GM12865 (cell line): Measurements from ENCODE around the gene APOB.

Source experiments
- DNase-seq: peaks from one replicate; pipeline ENCODE4 v3.0.0; 2010; ENCODE audit warnings: low read depth
- H3K4me3 ChIP-seq: 2 replicates; pipeline ENCODE4 v1.5.1; 2011; ENCODE audit warnings: mild to moderate bottlenecking, low read depth, low read length, control low read depth
- TF ChIP-seq, protein P1 (sequence below): IDR thresholded peaks from 2 replicates; pipeline ENCODE4 v1.5.1; 2011; ENCODE audit warnings: low read length, control low read depth, low read depth, inconsistent platforms; ENCODE audit not compliant: insufficient read depth; ENCODE audit errors: missing control alignments

APOB gene

DNA sequence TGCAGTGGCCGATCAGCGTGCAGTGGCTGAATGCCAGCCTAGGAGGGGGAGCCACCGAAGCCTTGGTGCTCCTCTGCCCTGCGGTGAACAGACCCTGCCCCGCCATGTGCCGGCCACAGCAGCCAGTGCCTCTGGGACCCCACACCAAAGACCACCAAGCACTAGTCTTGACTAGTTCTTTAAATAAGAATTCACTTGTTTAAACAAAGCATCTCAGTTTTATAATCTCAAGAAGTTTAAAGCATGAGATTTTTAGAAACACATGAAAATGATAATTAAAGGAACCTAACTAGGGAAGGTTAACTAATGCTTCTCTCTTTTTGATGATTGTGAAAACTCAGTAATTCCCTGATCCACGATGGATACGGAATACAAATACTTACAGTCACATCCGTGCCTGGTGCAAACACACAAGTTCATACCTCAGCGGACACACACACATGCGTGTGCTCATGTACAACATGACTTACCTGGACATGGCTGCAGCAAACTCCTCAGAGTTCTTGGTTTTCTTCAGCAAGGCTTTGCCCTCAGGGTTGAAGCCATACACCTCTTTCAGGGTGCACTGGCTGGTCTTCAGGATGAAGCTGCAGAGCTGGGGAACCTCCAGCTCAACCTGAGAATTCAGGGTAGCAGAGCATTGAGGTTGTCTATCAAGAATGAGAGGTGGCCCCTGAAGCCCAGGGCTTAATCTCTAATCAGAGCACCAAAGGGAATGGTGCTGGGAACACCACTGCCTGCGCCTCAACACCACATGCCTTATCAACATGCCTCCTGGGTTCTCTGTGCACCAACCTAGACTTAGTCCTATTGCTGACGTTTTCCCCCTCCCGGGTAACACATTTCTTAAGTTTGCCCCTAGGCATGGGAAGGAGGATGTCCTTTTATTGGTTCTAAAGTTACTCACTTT lies 3.1 kb downstream of the APOB start:
- no peak overlapping the region for H3K4me3 ChIP-seq
- TF ChIP-seq, protein P1, sequence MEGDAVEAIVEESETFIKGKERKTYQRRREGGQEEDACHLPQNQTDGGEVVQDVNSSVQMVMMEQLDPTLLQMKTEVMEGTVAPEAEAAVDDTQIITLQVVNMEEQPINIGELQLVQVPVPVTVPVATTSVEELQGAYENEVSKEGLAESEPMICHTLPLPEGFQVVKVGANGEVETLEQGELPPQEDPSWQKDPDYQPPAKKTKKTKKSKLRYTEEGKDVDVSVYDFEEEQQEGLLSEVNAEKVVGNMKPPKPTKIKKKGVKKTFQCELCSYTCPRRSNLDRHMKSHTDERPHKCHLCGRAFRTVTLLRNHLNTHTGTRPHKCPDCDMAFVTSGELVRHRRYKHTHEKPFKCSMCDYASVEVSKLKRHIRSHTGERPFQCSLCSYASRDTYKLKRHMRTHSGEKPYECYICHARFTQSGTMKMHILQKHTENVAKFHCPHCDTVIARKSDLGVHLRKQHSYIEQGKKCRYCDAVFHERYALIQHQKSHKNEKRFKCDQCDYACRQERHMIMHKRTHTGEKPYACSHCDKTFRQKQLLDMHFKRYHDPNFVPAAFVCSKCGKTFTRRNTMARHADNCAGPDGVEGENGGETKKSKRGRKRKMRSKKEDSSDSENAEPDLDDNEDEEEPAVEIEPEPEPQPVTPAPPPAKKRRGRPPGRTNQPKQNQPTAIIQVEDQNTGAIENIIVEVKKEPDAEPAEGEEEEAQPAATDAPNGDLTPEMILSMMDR, result no peak
- DNase-seq, result no peak

DNA sequence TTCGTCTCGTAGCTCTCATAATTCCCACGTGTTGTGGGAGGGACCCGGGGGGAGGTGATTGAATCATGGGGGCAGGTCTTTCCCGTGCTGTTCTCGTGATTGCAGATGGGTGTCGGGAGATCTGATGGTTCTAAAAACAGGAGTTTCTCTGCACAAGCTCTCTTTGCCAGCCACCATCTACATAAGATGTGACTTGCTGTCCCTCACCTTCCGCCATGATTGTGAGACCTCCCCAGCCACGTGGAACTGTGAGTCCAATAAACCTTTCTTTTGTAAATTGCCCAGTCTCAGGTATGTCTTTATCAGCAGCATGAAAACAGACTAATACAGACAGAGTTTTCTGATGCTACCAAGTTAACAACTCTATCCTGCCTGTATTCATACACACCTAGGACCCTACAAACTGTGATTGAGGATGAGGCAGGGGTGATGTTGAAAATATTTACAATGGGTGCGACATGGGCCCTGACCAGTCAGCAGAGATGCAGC lies 3.9 kb downstream of the APOB start:
- H3K4me3 ChIP-seq, result no peak overlapping the region
- DNase-seq, result no peak
- TF ChIP-seq, protein P1, result no peak

DNA sequence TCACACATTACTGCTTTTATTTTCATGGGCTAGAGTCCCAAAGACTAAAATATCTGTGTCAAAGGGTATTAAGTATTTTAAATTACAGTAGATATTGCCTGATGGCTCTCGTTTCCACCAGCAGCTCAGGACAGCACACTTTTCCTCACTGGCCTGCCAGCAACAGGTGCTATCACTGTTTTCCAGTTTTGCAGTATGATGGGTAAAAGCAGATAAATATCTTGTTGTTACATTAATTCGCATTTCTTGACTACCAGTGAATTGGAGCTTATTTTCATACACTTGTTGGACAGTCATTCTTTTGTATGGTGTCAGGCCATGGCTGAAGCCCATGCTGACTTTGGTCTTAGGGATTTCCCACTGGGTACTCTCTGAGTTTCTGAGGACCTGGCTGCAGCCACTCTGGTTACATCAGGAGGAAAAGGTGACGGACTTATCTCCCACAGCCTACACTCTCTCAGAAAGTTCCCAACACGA lies 4.8 kb downstream of the APOB start:
- no peak for DNase-seq
- no peak overlapping the region for H3K4me3 ChIP-seq
- TF ChIP-seq, protein P1, result no peak

DNA sequence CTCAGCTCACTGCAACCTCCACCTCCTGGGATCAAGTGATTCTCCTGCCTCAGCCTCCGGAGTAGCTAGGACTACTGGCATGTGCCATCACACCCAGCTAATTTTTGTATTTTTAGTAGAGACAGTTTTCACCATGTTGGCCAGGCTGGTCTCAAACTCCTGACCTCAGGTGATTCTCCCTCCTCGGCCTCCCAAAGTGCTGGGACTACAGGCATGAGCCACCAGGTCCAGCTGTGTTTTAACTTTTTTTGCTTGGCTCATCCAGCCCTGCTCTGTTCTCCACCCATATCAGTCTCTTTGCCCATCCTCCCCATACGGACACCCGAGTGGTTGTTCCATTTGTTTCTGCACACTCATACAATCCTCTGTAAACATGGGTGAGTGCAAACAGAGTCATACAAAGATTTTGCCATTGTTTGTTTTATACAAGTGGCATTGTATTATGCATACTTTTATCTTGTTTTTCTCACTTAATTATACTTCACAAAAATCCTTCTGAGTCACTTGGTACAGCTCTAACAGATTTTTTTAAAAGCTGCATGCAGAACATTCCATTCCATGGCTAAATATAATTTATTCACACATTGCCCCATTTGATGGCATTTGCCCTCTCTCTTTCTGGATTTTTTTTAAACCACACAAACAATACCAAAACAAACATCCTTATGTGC lies 5.3 kb downstream of the APOB start:
- TF ChIP-seq, protein P1, result no peak
- DNase-seq, result no peak
- H3K4me3 ChIP-seq, result no peak overlapping the region

DNA sequence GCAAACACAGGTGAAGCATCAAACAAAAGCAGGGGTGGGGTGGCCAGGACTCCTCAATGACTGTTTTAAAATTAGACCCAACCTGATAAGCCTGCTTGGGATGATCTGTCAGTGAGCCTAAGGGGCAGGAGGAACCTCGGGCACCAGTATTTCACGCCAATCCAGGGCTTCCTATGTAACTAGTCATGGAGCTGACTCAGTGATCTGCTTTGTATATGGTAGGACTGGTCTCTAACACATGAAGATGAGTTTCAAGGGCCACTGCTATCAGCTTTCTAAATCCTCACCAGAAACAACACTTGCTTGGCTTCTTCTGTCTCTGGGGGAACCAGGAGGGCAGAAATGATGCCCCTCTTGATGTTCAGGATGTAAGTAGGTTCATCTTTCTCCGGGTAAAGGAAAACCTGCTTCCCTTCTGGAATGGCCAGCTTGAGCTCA lies 6.2 kb downstream of the APOB start:
- TF ChIP-seq, protein P1, result no peak
- H3K4me3 ChIP-seq, result no peak overlapping the region
- no peak for DNase-seq

DNA sequence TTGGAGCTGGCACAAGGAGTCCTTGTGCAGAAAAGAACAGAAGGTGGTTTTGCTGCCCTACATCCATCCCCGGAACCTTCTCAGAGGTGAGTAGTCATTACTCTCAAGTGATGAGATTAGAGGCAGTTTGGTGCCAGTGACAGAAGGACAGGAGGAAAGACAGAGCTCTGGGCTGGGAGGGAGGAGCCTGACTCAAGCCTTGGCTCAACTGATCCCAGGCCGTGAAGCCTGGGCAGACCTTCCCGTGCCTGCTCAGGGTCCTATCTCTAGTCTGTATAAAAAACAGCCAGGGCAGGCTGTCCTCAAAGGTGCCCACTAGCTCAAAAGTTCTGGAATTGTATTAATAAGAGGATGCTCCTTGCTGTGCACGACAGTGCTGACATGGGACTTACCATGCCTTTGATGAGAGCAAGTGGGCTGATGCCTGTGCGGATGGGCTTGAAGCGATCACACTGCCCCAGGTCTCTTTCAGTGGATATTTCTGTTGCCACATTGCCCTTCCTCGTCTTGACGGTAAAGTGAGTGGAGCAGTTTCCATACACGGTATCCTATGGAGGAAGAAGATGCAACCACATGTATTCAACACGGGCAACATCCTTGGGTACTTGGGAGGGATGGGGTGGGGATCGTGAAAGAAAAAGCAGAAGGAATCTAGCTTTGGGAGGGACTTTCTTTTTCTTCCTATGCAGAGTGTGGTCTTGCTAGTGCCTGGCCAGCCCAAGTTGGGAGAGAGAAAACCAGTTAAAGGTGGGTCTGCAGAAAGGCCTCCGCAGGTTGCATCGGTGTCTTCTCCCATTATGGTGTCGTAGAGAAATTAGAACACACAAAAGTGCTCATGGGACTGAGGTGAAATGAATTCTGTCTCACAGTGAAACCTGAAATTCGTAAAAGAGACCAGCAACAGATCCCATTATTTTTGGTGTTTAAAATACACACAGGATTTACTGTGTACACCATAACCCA lies 6.9 kb downstream of the APOB start:
- no peak for DNase-seq
- TF ChIP-seq, protein P1, result no peak
- no peak overlapping the region for H3K4me3 ChIP-seq
